H1 (cell line): Measurements from ENCODE around the gene HIBADH. TPM values are rescaled to one million over a fixed set of nuclear protein-coding genes. Genes with fewer than 3 reads are reported as not detected.

Source experiments
- BACH1 ChIP-seq: IDR thresholded peaks from 2 replicates; pipeline ENCODE4 v1.6.1; 2012; ENCODE audit warnings: low read length, improper control_type of control experiment
- NRF1 ChIP-seq: IDR thresholded peaks from 2 replicates; pipeline ENCODE4 v1.6.1; 2011; ENCODE audit warnings: mild to moderate bottlenecking, low read depth, low read length, improper control_type of control experiment
- SIRT6 ChIP-seq: IDR thresholded peaks from one replicate; pipeline ENCODE4 v1.7.1; 2012; ENCODE audit warnings: low read length, inconsistent platforms
- SUZ12 ChIP-seq: fragments of 200-600 bp; sonication (generic); IDR thresholded peaks from 2 replicates; pipeline ENCODE4 v1.6.1; 2012; ENCODE audit warnings: mild to moderate bottlenecking, inconsistent platforms, low read length, moderate library complexity, mixed read lengths
- polyA plus RNA-seq, 7 experiments: library from polyadenylated mRNA; depleted of rRNA in 3 of 7; stranded (reverse) in 5 of 7; unstranded in 2 of 7; fragments of >200 nt in 5 of 7; fragments of 200-250 nt in 2 of 7; gene quantifications; 1 replicate in 5 of 7; 2 replicates in 1 of 7; 4 replicates in 1 of 7; pipeline versions ENCODE4 v1.2.1 to v1.2.3, GENCODE V29; 2011 to 2013; ENCODE audit warnings: missing spikeins in 2 of 7, mixed read lengths in 2 of 7
- total RNA-seq: library from RNA; stranded (reverse); fragmentation: NEBNext Ultra II Directional; extraction: Animal tissue kit (Norgen Biotek cat#: 25700); gene quantifications from 2 replicates; pipeline ENCODE4 v1.2.1, GENCODE V29; 2021
- TF ChIP-seq, protein P1 (sequence below), 3 experiments: IDR thresholded peaks; 1 replicate in 2 of 3; 2 replicates in 1 of 3; pipeline versions ENCODE4 v1.5.1 to v1.6.1; 2011; ENCODE audit warnings: low read length in 3 of 3, mild to moderate bottlenecking in 3 of 3, inconsistent platforms in 2 of 3, low read depth in 1 of 3, moderate library complexity in 1 of 3; ENCODE audit not compliant: insufficient read depth in 1 of 3; ENCODE audit errors: control extremely low read depth in 1 of 3

HIBADH gene
- total and polyA plus RNA-seq, 2 of the 8 experiments (the other 6 are each of a cell fraction or from before 2014, with no cell fraction given) = 30.1 to 39.5 TPM

GRCh38 chr7:27699751-27700150, 37.1 kb upstream of the HIBADH start (continued):
- TF ChIP-seq, protein P1, sequence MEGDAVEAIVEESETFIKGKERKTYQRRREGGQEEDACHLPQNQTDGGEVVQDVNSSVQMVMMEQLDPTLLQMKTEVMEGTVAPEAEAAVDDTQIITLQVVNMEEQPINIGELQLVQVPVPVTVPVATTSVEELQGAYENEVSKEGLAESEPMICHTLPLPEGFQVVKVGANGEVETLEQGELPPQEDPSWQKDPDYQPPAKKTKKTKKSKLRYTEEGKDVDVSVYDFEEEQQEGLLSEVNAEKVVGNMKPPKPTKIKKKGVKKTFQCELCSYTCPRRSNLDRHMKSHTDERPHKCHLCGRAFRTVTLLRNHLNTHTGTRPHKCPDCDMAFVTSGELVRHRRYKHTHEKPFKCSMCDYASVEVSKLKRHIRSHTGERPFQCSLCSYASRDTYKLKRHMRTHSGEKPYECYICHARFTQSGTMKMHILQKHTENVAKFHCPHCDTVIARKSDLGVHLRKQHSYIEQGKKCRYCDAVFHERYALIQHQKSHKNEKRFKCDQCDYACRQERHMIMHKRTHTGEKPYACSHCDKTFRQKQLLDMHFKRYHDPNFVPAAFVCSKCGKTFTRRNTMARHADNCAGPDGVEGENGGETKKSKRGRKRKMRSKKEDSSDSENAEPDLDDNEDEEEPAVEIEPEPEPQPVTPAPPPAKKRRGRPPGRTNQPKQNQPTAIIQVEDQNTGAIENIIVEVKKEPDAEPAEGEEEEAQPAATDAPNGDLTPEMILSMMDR (IDR thresholded peaks at IDR 0.05; ENCODE audit: control extremely low read depth in 1 of 3, insufficient read depth in 1 of 3, low read depth in 1 of 3, low read length in 3 of 3) = no peak
- TF ChIP-seq SUZ12 = no peak
- TF ChIP-seq SIRT6 = no peak
- no peak for TF ChIP-seq NRF1
- no peak for TF ChIP-seq BACH1
